RWPE1 (cell line): Measurements from ENCODE around the gene C16orf92.
"Not testable (repeated sequence)": the region's sequence is repeated elsewhere in the genome, so short reads cannot be mapped to it uniquely, and the experiment has no call there.

Experiments
- CTCF ChIA-PET: fragments of 350-600 bp; sonication (Branson Sonifier 250); formaldehyde crosslinking; extraction: SDS; loops from one replicate; lab custom pipeline; 2021; lab: Yijun Ruan, JAX
- POLR2A ChIA-PET: fragments of 400-600 bp; formaldehyde crosslinking; extraction: SDS; loops from one replicate; lab custom pipeline; 2020; ENCODE audit warnings: antibody characterized with exemption; ENCODE audit not compliant: low non-redundant PET; lab: Yijun Ruan, JAX
- DNase-seq: peaks from one replicate; pipeline ENCODE4 v3.0.0; 2012; ENCODE audit warnings: low spot score
- H3K27ac ChIP-seq: fragments of 450-650 bp; 2 replicates; pipeline ENCODE4 v1.5.1; 2017
- CTCF ChIP-seq: fragments of 450-650 bp; conservative IDR thresholded peaks from 2 replicates; pipeline ENCODE4 v1.5.1; 2017; ENCODE audit warnings: low read depth, mild to moderate bottlenecking

Gene C16orf92

GRCh38 chr16:30031477-30031918, 8.5 kb downstream of the C16orf92 start:
- no peak overlapping the region for H3K27ac ChIP-seq
- POLR2A ChIA-PET = no interaction called here
- DNase-seq = no peak
- TF ChIP-seq CTCF = no peak
- CTCF ChIA-PET = interaction anchor here (0.6 to 1.5 kb wide), 13 partner anchors 10 to 332 kb away, joined by 3 to 13 read pairs (median 3); partner anchors contain the start of gene INO80E

- peak; percentile 51 for DNase-seq
- TF ChIP-seq CTCF = peak; percentile 82
- POLR2A ChIA-PET = interaction anchor here (0.7 kb wide), 1 partner anchor 133 kb away, joined by 5 read pairs; the partner anchor contains the start of gene SEZ6L2
Observed at GRCh38 chr16:30032083-30032819, 9.3 kb downstream of the C16orf92 start.

GRCh38 chr16:30033270-30033669, 10.3 kb downstream of the C16orf92 start:
- no peak for TF ChIP-seq CTCF
- POLR2A ChIA-PET = no interaction called here
- DNase-seq = no peak
- CTCF ChIA-PET = interaction anchor here (0.9 to 1.4 kb wide), 2 partner anchors 10 to 21 kb away, joined by 3 to 9 read pairs; partner anchors contain the start of gene C16orf92
- H3K27ac ChIP-seq = no peak overlapping the region

More at GRCh38 chr16:30032083-30032819, 9.3 kb downstream of the C16orf92 start:
- CTCF ChIA-PET = interaction anchor here (0.6 to 1.5 kb wide), 23 partner anchors 9 to 355 kb away, joined by 3 to 13 read pairs (median 3); partner anchors contain the start of genes C16orf92 and INO80E
- no peak overlapping the region for H3K27ac ChIP-seq

- no peak overlapping the region for H3K27ac ChIP-seq
- ChIA-PET CTCF (interaction anchor here (1.2 kb wide), 1 partner anchor 15 kb away, joined by 3 read pairs; no protein-coding TSS in a partner anchor), POLR2A (no interaction called here)
- DNase-seq = no peak
- TF ChIP-seq CTCF = no peak
Observed at GRCh38 chr16:30040221-30040620, 17.2 kb downstream of the C16orf92 start.

GRCh38 chr16:30040690-30041089, 17.7 kb downstream of the C16orf92 start:
- H3K27ac ChIP-seq, POLR2A ChIA-PET, DNase-seq: not testable (repeated sequence)
- CTCF ChIA-PET = interaction anchor here (1.0 kb wide), 1 partner anchor 14 kb away, joined by 3 read pairs; no protein-coding TSS in a partner anchor

- POLR2A ChIA-PET = interaction anchor here (0.7 kb wide), 1 partner anchor 697 kb away, joined by 4 read pairs; no protein-coding TSS in a partner anchor
- no peak overlapping the region for H3K27ac ChIP-seq
- DNase-seq = no peak
- CTCF ChIA-PET = interaction anchor here (1.6 to 1.8 kb wide), 2 partner anchors 10 to 341 kb away, joined by 5 read pairs; no protein-coding TSS in a partner anchor
- peak; percentile 46 for TF ChIP-seq CTCF
Observed at GRCh38 chr16:30041841-30042240, 18.8 kb downstream of the C16orf92 start.
